Ovary (tissue), 3 donors: Measurements from ENCODE around the gene IGLON5.

ENCODE experiments used
- CTCF ChIP-seq, 3 donors: fragments of 450-650 bp in 2 of 3; fragments of 200-600 bp in 1 of 3; IDR thresholded peaks; one replicate each; pipeline versions ENCODE4 v1.5.1 to v1.8.0; 2016 to 2022; ENCODE audit warnings: antibody characterized with exemption in 3 of 3, mild to moderate bottlenecking in 1 of 3
- EP300 ChIP-seq: sonication (generic); formaldehyde crosslinking; IDR thresholded peaks from one replicate; pipeline ENCODE4 v1.6.1; 2017; ENCODE audit warnings: antibody characterized with exemption
- donor health status: DM: no; HTN: no; CAD: no.

- TF ChIP-seq CTCF (IDR thresholded peaks at IDR 0.05) = no peak
- no peak for TF ChIP-seq EP300
Observed at GRCh38 chr19:51365965-51366388, 54.5 kb downstream of the IGLON5 start, which contains the start of gene ETFB.
